Measurements from ENCODE around the gene CYB561. TPM values are rescaled to one million over a fixed set of nuclear protein-coding genes. Genes with fewer than 3 reads are reported as not detected.

Gene CYB561
- total RNA-seq, 1 experiment from 2014 or later = 35.1 TPM

GRCh38 chr17:63433746-63434591 lies 12.1 kb downstream of the CYB561 start (continued):
- TF ChIP-seq MAX (CRISPR knock-in tag; IDR thresholded peaks at IDR 0.05) (no peak), TEAD1 (CRISPR knock-in tag; IDR thresholded peaks at IDR 0.05) (no peak)

- peaks cover 30% of the 10 kb centered on the region for H3K4me1 Mint-ChIP-seq
- no peaks in the 10 kb centered on the region for H3K27me3 Mint-ChIP-seq (ENCODE audit: low read depth)
- ATAC-seq (no peak), DNase-seq (ENCODE audit: low spot score) (no peak)
- no peak overlapping the region for H3K4me3 Mint-ChIP-seq
- ChIA-PET CTCF (interaction anchor here (0.9 to 7.9 kb wide), 2 partner anchors 47 to 180 kb away, joined by 3 to 167 read pairs; partner anchors contain the start of gene ACE), POLR2A (no interaction called here)
- no peaks in the 10 kb centered on the region for H3K9me3 Mint-ChIP-seq
- H3K27ac Mint-ChIP-seq = peak overlapping the region; percentile 77; the same call in 1 of the 2 replicates
- peaks cover 8% of the 10 kb centered on the region for H3K36me3 Mint-ChIP-seq
- TF ChIP-seq GABPB1 (CRISPR knock-in tag; IDR thresholded peaks at IDR 0.05) (peak; percentile 71), JAZF1 (CRISPR knock-in tag; IDR thresholded peaks at IDR 0.05) (no peak)
Observed at GRCh38 chr17:63431939-63432804, 13.9 kb downstream of the CYB561 start.

GRCh38 chr17:63431618-63431938 lies 14.5 kb downstream of the CYB561 start:
- peak overlapping the region; percentile 67; the same call in 1 of the 2 replicates for H3K27ac Mint-ChIP-seq
- H3K36me3 Mint-ChIP-seq = peaks cover 8% of the 10 kb centered on the region
- CTCF ChIA-PET = interaction anchor here (0.9 to 7.9 kb wide), 2 partner anchors 47 to 181 kb away, joined by 4 to 167 read pairs; partner anchors contain the start of gene ACE

GRCh38 chr17:63430223-63430622 lies 15.9 kb downstream of the CYB561 start:
- ChIA-PET CTCF (interaction anchor here (1.0 to 7.9 kb wide), 5 partner anchors 12 to 182 kb away, joined by 3 to 167 read pairs (median 5); partner anchors contain the start of gene ACE), POLR2A (interaction anchor here (1.3 kb wide), 1 partner anchor 16 kb away, joined by 3 read pairs; no protein-coding TSS in a partner anchor)
- Mint-ChIP-seq H3K36me3 (peaks cover 8% of the 10 kb centered on the region), H3K4me3 (no peak overlapping the region), H3K27me3 (ENCODE audit: low read depth) (no peaks in the 10 kb centered on the region), H3K4me1 (peaks cover 35% of the 10 kb centered on the region), H3K27ac (no peak overlapping the region), H3K9me3 (no peaks in the 10 kb centered on the region)
- ATAC-seq (no peak), DNase-seq (ENCODE audit: low spot score) (no peak)
- TF ChIP-seq AR (CRISPR knock-in tag; IDR thresholded peaks at IDR 0.05) = no peak
- no peak for TF ChIP-seq ZNF425 (CRISPR knock-in tag; conservative IDR thresholded peaks at IDR 0.05)
- TF ChIP-seq ATF3 (CRISPR knock-in tag; conservative IDR thresholded peaks at IDR 0.05) = no peak
- no peak for TF ChIP-seq FOXP4 (CRISPR knock-in tag; IDR thresholded peaks at IDR 0.05)
- TF ChIP-seq MAX (CRISPR knock-in tag; IDR thresholded peaks at IDR 0.05) = no peak
- TF ChIP-seq E2F1 (CRISPR knock-in tag; IDR thresholded peaks at IDR 0.05) = no peak

More at GRCh38 chr17:63431618-63431938, 14.5 kb downstream of the CYB561 start:
- TF ChIP-seq EMX1 (CRISPR knock-in tag; IDR thresholded peaks at IDR 0.05) = no peak
- TF ChIP-seq CDX4 (CRISPR knock-in tag; IDR thresholded peaks at IDR 0.05; ENCODE audit: borderline replicate concordance) = no peak
- no peak for TF ChIP-seq GABPB1 (CRISPR knock-in tag; IDR thresholded peaks at IDR 0.05)
- peaks cover 30% of the 10 kb centered on the region for H3K4me1 Mint-ChIP-seq
- ATAC-seq (no peak), DNase-seq (ENCODE audit: low spot score) (no peak)
- POLR2A ChIA-PET = no interaction called here
- H3K4me3 Mint-ChIP-seq = no peak overlapping the region
- no peaks in the 10 kb centered on the region for H3K9me3 Mint-ChIP-seq
- no peaks in the 10 kb centered on the region for H3K27me3 Mint-ChIP-seq (ENCODE audit: low read depth)

All from WTC11 (cell line).